ENCODE measurements around the gene PPM1G.

DNA sequence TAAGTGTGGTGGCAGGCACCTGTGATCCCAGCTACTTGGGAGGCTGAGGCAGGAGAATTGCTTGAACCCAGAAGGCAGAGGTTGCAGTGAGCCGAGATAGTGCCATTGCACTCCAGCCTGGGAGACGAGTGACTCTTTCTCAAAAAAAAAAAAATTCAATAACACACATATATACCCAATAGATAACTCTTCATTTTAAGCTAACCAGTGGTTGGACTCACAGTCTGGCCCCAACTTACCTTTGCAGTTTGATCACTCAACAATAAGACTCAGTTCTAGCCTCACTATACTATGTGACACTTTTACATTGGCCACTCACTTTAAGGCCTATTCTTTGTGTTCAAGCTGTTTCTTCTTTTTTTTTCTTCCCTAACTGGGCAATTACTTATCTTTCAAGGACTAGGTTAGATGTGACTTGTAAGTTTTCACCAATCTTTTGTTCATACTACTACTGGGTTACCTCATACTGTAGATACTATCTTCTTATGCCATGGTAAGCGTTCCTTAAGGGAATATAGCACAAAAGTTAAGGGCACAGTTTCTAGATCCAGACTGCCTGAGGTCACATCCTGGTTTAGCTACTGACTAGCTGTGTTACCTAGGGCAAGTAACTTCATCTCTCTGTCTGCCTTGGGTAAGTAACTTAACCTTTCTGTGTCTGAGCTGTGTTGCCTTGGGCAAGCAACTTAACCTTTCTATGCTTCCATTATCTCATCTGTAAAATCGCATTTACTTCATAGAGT is 46.5 kb downstream of the PPM1G start:
- TF ChIP-seq, protein P1, sequence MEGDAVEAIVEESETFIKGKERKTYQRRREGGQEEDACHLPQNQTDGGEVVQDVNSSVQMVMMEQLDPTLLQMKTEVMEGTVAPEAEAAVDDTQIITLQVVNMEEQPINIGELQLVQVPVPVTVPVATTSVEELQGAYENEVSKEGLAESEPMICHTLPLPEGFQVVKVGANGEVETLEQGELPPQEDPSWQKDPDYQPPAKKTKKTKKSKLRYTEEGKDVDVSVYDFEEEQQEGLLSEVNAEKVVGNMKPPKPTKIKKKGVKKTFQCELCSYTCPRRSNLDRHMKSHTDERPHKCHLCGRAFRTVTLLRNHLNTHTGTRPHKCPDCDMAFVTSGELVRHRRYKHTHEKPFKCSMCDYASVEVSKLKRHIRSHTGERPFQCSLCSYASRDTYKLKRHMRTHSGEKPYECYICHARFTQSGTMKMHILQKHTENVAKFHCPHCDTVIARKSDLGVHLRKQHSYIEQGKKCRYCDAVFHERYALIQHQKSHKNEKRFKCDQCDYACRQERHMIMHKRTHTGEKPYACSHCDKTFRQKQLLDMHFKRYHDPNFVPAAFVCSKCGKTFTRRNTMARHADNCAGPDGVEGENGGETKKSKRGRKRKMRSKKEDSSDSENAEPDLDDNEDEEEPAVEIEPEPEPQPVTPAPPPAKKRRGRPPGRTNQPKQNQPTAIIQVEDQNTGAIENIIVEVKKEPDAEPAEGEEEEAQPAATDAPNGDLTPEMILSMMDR (conservative IDR thresholded peaks at IDR 0.05; ENCODE audit: low read depth in 2 of 2) = no peak
- no peak for TF ChIP-seq EZH2 (IDR thresholded peaks at IDR 0.05; ENCODE audit: low read depth, unreplicated experiment)
- no peak for TF ChIP-seq CREB1 (CRISPR knock-in tag; IDR thresholded peaks at IDR 0.05; ENCODE audit: low read depth)

All from GM23338 (cell line).